Thoracic aorta (tissue), 2 donors: ENCODE data around the gene FRMD5. TPM values are rescaled to one million over a fixed set of nuclear protein-coding genes. Genes with fewer than 3 reads are reported as not detected.

ENCODE experiments used
- ATAC-seq: fragments of 150-250 bp; one replicate; pipeline ENCODE4 v1.8.0; 2017; ENCODE audit warnings: low read depth; ENCODE audit not compliant: insufficient number of reproducible peaks, low FRiP score
- DNase-seq: peaks from one replicate; pipeline ENCODE4 v3.0.0-alpha.2; 2020; ENCODE audit warnings: low spot score
- H3K27ac ChIP-seq, 2 donors: fragments of 200-600 bp; sonication (generic); 1 replicate in 1 of 2; 2 replicates in 1 of 2; pipeline ENCODE4 v1.5.1; 2016; ENCODE audit warnings: mild to moderate bottlenecking in 2 of 2, moderate library complexity in 2 of 2
- H3K27me3 ChIP-seq: fragments of 200-600 bp; sonication (generic); replicated peaks from 2 replicates; pipeline ENCODE4 v1.6.0; 2016; ENCODE audit warnings: mild to moderate bottlenecking; ENCODE audit not compliant: insufficient read depth
- H3K36me3 ChIP-seq: fragments of 200-600 bp; sonication (generic); one replicate; pipeline ENCODE4 v1.5.1; 2016
- H3K4me1 ChIP-seq, 2 donors: fragments of 200-600 bp; sonication (generic); 1 replicate in 1 of 2; 2 replicates in 1 of 2; pipeline versions ENCODE4 v1.5.1 to v1.6.0; 2016; ENCODE audit warnings: low read depth in 2 of 2, mild to moderate bottlenecking in 1 of 2; ENCODE audit not compliant: control insufficient read depth in 1 of 2
- H3K4me3 ChIP-seq: fragments of 200-600 bp; sonication (generic); 2 replicates; pipeline ENCODE4 v1.5.1; 2016; ENCODE audit warnings: mild to moderate bottlenecking
- H3K9me3 ChIP-seq: fragments of 200-600 bp; sonication (generic); 2 replicates; pipeline ENCODE4 v1.5.1; 2016
- CTCF ChIP-seq: fragments of 200-600 bp; sonication (generic); IDR thresholded peaks from one replicate; pipeline ENCODE4 v1.5.1; 2019; ENCODE audit warnings: antibody characterized with exemption
- total RNA-seq, 2 donors: library from RNA; depleted of rRNA; stranded (reverse); fragments of >200 nt; gene quantifications; one replicate each; pipeline versions ENCODE4 v1.1.0 to v1.2.3, GENCODE V29; 2016

FRMD5 gene
- total RNA-seq, 2 donors from 2014 or later, result 0.27 TPM; not detected in 1

GRCh38 chr15:44101944-44102343, 93.1 kb downstream of the FRMD5 start:
- no peak for ATAC-seq
- no peaks in the 10 kb centered on the region for H3K27me3 ChIP-seq
- DNase-seq, result no peak
- peaks cover 0 to 9% of the 10 kb centered on the region in 2 donors for H3K4me1 ChIP-seq
- H3K4me3 ChIP-seq, result no peak overlapping the region
- no peak for TF ChIP-seq CTCF
- no peaks in the 10 kb centered on the region for H3K9me3 ChIP-seq
- H3K36me3 ChIP-seq, result no peaks in the 10 kb centered on the region
- no peak overlapping the region for H3K27ac ChIP-seq

- Histone ChIP-seq H3K4me1 (peaks cover 0 to 9% of the 10 kb centered on the region in 2 donors), H3K27me3 (no peaks in the 10 kb centered on the region), H3K9me3 (no peaks in the 10 kb centered on the region)
These were observed 93.8 kb downstream of the FRMD5 start for GRCh38 chr15:44101286-44101685.

GRCh38 chr15:44099671-44100070, 95.4 kb downstream of the FRMD5 start:
- no peak for ATAC-seq
- TF ChIP-seq CTCF, result no peak

More at GRCh38 chr15:44101286-44101685, 93.8 kb downstream of the FRMD5 start:
- no peak for ATAC-seq
- H3K4me3 ChIP-seq, result no peak overlapping the region
- no peaks in the 10 kb centered on the region for H3K36me3 ChIP-seq
- no peak overlapping the region for H3K27ac ChIP-seq
- no peak for TF ChIP-seq CTCF
- DNase-seq, result no peak

GRCh38 chr15:44097552-44097951, 97.5 kb downstream of the FRMD5 start:
- no peaks in the 10 kb centered on the region for H3K9me3 ChIP-seq
- H3K4me1 ChIP-seq, result peaks cover 0 to 1% of the 10 kb centered on the region in 2 donors
- DNase-seq (no peak), ATAC-seq (no peak)
- no peaks in the 10 kb centered on the region for H3K36me3 ChIP-seq
- no peaks in the 10 kb centered on the region for H3K27me3 ChIP-seq
- no peak overlapping the region for H3K4me3 ChIP-seq
- no peak for TF ChIP-seq CTCF
- H3K27ac ChIP-seq, result no peak overlapping the region

More at GRCh38 chr15:44099671-44100070, 95.4 kb downstream of the FRMD5 start:
- no peaks in the 10 kb centered on the region for H3K27me3 ChIP-seq
- H3K36me3 ChIP-seq, result no peaks in the 10 kb centered on the region
- no peak overlapping the region for H3K4me3 ChIP-seq
- peaks cover 0 to 9% of the 10 kb centered on the region in 2 donors for H3K4me1 ChIP-seq
- H3K27ac ChIP-seq, result no peak overlapping the region
- no peak for DNase-seq
- no peaks in the 10 kb centered on the region for H3K9me3 ChIP-seq

GRCh38 chr15:44096596-44096995, 98.5 kb downstream of the FRMD5 start:
- no peak overlapping the region for H3K27ac ChIP-seq
- ATAC-seq, result no peak
- peaks cover 0 to 6% of the 10 kb centered on the region in 2 donors for H3K4me1 ChIP-seq
- no peaks in the 10 kb centered on the region for H3K9me3 ChIP-seq
- H3K4me3 ChIP-seq, result no peak overlapping the region
- no peaks in the 10 kb centered on the region for H3K36me3 ChIP-seq
- DNase-seq, result no peak
- H3K27me3 ChIP-seq, result no peaks in the 10 kb centered on the region
- TF ChIP-seq CTCF, result no peak
